Lower leg skin (tissue), 3 donors: Measurements from ENCODE around the gene EYS.

Source experiments
- POLR2A ChIP-seq, 2 donors: fragments of 450-650 bp; IDR thresholded peaks; one replicate each; pipeline ENCODE4 v1.6.1; 2016 to 2017; ENCODE audit warnings: antibody characterized with exemption in 2 of 2, mild to moderate bottlenecking in 1 of 2, moderate library complexity in 1 of 2
- TF ChIP-seq, protein P1 (sequence below), 3 donors: fragments of 450-650 bp; IDR thresholded peaks; one replicate each; pipeline ENCODE4 v1.5.1; 2016; ENCODE audit warnings: antibody characterized with exemption in 3 of 3, mild to moderate bottlenecking in 3 of 3, moderate library complexity in 2 of 3

DNA sequence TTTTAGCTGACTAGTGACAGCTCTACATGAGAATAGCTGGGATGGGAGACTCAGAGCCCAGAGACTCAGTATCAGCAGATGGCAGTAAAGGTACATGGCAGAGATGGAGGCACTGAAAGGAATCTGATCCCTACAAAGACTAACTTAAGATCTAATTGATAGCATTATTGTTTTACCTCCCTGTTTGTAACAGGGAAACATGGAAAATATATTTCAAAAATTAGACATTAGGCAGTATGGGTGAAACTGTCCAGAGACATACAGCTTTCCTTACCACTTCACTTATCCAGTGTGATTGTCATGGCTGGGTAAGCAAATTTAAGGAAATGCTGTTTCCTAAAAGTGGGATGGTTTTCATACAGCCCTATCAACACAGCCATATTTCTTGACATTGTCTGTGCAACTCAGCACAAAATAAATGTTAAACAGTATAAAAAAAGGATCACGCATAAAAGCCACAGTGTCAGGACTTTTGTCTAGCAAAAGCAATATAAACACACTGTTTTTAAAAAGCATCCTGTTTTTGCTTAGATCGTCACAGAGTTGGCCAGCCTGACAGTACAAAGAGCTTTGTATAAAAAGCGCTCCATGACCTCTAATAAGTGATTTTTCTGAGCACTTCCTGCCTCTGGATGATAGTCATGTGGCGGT, 1694.5 kb downstream of the EYS start:
- no peak for TF ChIP-seq POLR2A (IDR thresholded peaks at IDR 0.05)
- TF ChIP-seq, protein P1, sequence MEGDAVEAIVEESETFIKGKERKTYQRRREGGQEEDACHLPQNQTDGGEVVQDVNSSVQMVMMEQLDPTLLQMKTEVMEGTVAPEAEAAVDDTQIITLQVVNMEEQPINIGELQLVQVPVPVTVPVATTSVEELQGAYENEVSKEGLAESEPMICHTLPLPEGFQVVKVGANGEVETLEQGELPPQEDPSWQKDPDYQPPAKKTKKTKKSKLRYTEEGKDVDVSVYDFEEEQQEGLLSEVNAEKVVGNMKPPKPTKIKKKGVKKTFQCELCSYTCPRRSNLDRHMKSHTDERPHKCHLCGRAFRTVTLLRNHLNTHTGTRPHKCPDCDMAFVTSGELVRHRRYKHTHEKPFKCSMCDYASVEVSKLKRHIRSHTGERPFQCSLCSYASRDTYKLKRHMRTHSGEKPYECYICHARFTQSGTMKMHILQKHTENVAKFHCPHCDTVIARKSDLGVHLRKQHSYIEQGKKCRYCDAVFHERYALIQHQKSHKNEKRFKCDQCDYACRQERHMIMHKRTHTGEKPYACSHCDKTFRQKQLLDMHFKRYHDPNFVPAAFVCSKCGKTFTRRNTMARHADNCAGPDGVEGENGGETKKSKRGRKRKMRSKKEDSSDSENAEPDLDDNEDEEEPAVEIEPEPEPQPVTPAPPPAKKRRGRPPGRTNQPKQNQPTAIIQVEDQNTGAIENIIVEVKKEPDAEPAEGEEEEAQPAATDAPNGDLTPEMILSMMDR (IDR thresholded peaks at IDR 0.05) = no peak
